H1 (cell line): ENCODE data around the gene TMEM120A.

Experiments used
- E2F6 ChIP-seq: IDR thresholded peaks from 2 replicates; pipeline ENCODE4 v1.6.1; 2012; ENCODE audit warnings: inconsistent platforms
- EP300 ChIP-seq, 2 experiments: IDR thresholded peaks; 1 replicate in 1 of 2; 2 replicates in 1 of 2; pipeline ENCODE4 v1.6.1; 2011 to 2012; ENCODE audit warnings: low read depth in 2 of 2, low read length in 2 of 2, mild to moderate bottlenecking in 2 of 2, borderline replicate concordance in 1 of 2, inconsistent platforms in 1 of 2, moderate library complexity in 1 of 2
- HDAC2 ChIP-seq, 2 experiments: fragments of 300-600 bp in 1 of 2; sonication (generic) in 1 of 2; IDR thresholded peaks; 2 replicates each; pipeline ENCODE4 v1.6.1; 2011 to 2012; ENCODE audit warnings: low read depth in 2 of 2, low read length in 2 of 2, mild to moderate bottlenecking in 2 of 2, moderate library complexity in 2 of 2, borderline replicate concordance in 1 of 2, inconsistent platforms in 1 of 2
- JUN ChIP-seq: IDR thresholded peaks from 2 replicates; pipeline ENCODE4 v1.6.1; 2011; ENCODE audit warnings: low read depth, mild to moderate bottlenecking, improper control_type of control experiment, low read length
- JUND ChIP-seq: IDR thresholded peaks from 2 replicates; pipeline ENCODE4 v1.6.1; 2011; ENCODE audit warnings: mild to moderate bottlenecking, improper control_type of control experiment, low read length
- MAX ChIP-seq: IDR thresholded peaks from 2 replicates; pipeline ENCODE4 v1.6.1; 2012; ENCODE audit warnings: inconsistent platforms
- POLR2A ChIP-seq, 2 experiments: IDR thresholded peaks; 1 replicate in 1 of 2; 2 replicates in 1 of 2; pipeline ENCODE4 v1.6.1; 2011; ENCODE audit warnings: low read depth in 2 of 2, low read length in 2 of 2, mild to moderate bottlenecking in 2 of 2; ENCODE audit errors: control extremely low read depth in 1 of 2
- POLR2AphosphoS5 ChIP-seq: IDR thresholded peaks from 2 replicates; pipeline ENCODE4 v1.6.1; 2011; ENCODE audit warnings: low read depth, low read length
- RNF2 ChIP-seq: fragments of 200-900, 300-1000 bp; sonication (generic); IDR thresholded peaks from 2 replicates; pipeline ENCODE4 v1.7.1; 2016; ENCODE audit warnings: borderline replicate concordance, low read depth, mild to moderate bottlenecking, antibody characterized with exemption, low read length; ENCODE audit not compliant: poor library complexity, severe bottlenecking; ENCODE audit errors: missing control alignments
- SIRT6 ChIP-seq: IDR thresholded peaks from one replicate; pipeline ENCODE4 v1.7.1; 2012; ENCODE audit warnings: low read length, inconsistent platforms
- YY1 ChIP-seq: IDR thresholded peaks from 2 replicates; pipeline ENCODE4 v1.6.1; 2011; ENCODE audit warnings: low read depth, mild to moderate bottlenecking, low read length
- TF ChIP-seq, protein P1 (sequence below), 3 experiments: IDR thresholded peaks; 1 replicate in 2 of 3; 2 replicates in 1 of 3; pipeline versions ENCODE4 v1.5.1 to v1.6.1; 2011; ENCODE audit warnings: low read length in 3 of 3, mild to moderate bottlenecking in 3 of 3, inconsistent platforms in 2 of 3, low read depth in 1 of 3, moderate library complexity in 1 of 3; ENCODE audit not compliant: insufficient read depth in 1 of 3; ENCODE audit errors: control extremely low read depth in 1 of 3
- TF ChIP-seq, protein P2 (sequence below): IDR thresholded peaks from 2 replicates; pipeline ENCODE4 v1.6.1; 2012; ENCODE audit warnings: low read length, inconsistent platforms
- TF ChIP-seq, protein P3 (sequence below): IDR thresholded peaks from 2 replicates; pipeline ENCODE4 v1.6.1; 2011; ENCODE audit warnings: low read depth, mild to moderate bottlenecking, low read length; ENCODE audit not compliant: insufficient read depth

GRCh38 chr7:75953431-75953830, 41.0 kb downstream of the TMEM120A start:
- TF ChIP-seq, protein P1, sequence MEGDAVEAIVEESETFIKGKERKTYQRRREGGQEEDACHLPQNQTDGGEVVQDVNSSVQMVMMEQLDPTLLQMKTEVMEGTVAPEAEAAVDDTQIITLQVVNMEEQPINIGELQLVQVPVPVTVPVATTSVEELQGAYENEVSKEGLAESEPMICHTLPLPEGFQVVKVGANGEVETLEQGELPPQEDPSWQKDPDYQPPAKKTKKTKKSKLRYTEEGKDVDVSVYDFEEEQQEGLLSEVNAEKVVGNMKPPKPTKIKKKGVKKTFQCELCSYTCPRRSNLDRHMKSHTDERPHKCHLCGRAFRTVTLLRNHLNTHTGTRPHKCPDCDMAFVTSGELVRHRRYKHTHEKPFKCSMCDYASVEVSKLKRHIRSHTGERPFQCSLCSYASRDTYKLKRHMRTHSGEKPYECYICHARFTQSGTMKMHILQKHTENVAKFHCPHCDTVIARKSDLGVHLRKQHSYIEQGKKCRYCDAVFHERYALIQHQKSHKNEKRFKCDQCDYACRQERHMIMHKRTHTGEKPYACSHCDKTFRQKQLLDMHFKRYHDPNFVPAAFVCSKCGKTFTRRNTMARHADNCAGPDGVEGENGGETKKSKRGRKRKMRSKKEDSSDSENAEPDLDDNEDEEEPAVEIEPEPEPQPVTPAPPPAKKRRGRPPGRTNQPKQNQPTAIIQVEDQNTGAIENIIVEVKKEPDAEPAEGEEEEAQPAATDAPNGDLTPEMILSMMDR (IDR thresholded peaks at IDR 0.05; ENCODE audit: control extremely low read depth in 1 of 3, insufficient read depth in 1 of 3, low read depth in 1 of 3, low read length in 3 of 3), result no peak
- TF ChIP-seq MAX (no peak), RNF2 (no peak), POLR2A (IDR thresholded peaks at IDR 0.05; ENCODE audit: control extremely low read depth in 1 of 2, low read depth in 2 of 2, low read length in 2 of 2) (no peak), YY1 (no peak), JUN (no peak), SIRT6 (no peak), HDAC2 (IDR thresholded peaks at IDR 0.05; ENCODE audit: borderline replicate concordance in 1 of 2, low read depth in 2 of 2, low read length in 2 of 2) (no peak), EP300 (IDR thresholded peaks at IDR 0.05; ENCODE audit: borderline replicate concordance in 1 of 2, low read depth in 2 of 2, low read length in 2 of 2) (no peak), E2F6 (no peak), POLR2AphosphoS5 (no peak), JUND (no peak)
- TF ChIP-seq, protein P2, sequence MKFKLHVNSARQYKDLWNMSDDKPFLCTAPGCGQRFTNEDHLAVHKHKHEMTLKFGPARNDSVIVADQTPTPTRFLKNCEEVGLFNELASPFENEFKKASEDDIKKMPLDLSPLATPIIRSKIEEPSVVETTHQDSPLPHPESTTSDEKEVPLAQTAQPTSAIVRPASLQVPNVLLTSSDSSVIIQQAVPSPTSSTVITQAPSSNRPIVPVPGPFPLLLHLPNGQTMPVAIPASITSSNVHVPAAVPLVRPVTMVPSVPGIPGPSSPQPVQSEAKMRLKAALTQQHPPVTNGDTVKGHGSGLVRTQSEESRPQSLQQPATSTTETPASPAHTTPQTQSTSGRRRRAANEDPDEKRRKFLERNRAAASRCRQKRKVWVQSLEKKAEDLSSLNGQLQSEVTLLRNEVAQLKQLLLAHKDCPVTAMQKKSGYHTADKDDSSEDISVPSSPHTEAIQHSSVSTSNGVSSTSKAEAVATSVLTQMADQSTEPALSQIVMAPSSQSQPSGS, result no peak
- TF ChIP-seq, protein P3, sequence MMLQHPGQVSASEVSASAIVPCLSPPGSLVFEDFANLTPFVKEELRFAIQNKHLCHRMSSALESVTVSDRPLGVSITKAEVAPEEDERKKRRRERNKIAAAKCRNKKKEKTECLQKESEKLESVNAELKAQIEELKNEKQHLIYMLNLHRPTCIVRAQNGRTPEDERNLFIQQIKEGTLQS, result no peak
